ENCODE results near the gene TBCE.

Gene TBCE

GRCh38 chr1:235367000-235367908 lies at the start of gene TBCE:
Gene TBCE (plus strand): TSS chr1:235367427. CDS start chr1:235380050, 12,623 bp downstream.
- DNase-seq, result peak; percentile 100

GRCh38 chr1:235319255-235319654 lies 48.0 kb upstream of the TBCE start:
- DNase-seq, result no peak

DNA sequence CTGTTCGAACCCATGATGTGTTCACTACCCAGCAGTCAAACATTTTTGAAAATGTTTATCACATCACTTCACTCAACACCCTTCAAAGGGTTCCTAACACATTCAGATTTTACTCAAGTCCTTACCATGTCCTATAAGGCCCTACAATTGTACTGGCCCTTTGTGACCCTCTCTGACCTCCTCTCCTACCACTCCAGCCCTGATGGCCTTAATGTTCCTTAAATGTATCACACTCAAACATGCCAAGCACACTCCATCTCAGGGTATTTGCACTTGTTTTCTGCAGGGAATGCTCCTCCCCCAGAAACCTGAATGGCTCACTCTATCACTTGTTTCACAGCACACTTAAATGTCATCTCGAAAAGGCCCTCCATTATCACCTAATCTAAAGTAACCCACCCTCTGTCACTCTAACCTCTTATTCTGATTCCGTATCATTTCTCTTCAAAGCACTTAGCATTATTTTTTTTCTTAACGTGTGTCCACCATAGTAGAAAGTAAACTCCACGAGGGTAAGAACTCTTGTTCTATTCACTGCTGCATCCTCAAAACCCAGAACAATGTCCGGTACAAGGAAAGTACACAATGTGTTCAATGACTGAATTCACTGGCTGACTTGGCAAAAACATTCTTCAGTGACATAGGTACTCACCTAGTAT lies 46.6 kb upstream of the TBCE start:
- no peak for DNase-seq

- no peak for DNase-seq
These were observed 42.9 kb upstream of the TBCE start for GRCh38 chr1:235324296-235324695.

DNA sequence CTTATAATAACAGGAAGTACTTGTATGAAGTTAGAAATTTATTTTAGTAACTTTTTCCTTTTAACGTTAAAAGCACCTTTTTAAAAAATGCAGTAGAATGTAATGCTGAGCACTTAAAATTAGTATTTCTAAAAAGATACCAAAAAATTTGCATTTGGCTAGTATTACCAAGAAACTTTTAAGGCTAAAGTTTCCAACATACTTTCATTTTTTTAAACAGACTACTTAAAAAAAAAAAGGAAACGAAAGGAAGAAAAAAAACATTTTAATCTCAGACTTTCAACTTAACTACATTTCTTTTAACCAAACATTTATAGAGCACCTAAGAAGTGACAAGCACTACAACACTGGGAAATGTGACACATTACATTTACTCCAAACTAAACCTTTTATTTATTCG lies 42.1 kb upstream of the TBCE start:
- no peak for DNase-seq

- DNase-seq, result no peak
These were observed 41.4 kb upstream of the TBCE start for GRCh38 chr1:235325854-235326253.

GRCh38 chr1:235326719-235327558 lies 40.3 kb upstream of the TBCE start:
- DNase-seq, result peak; percentile 62

DNA sequence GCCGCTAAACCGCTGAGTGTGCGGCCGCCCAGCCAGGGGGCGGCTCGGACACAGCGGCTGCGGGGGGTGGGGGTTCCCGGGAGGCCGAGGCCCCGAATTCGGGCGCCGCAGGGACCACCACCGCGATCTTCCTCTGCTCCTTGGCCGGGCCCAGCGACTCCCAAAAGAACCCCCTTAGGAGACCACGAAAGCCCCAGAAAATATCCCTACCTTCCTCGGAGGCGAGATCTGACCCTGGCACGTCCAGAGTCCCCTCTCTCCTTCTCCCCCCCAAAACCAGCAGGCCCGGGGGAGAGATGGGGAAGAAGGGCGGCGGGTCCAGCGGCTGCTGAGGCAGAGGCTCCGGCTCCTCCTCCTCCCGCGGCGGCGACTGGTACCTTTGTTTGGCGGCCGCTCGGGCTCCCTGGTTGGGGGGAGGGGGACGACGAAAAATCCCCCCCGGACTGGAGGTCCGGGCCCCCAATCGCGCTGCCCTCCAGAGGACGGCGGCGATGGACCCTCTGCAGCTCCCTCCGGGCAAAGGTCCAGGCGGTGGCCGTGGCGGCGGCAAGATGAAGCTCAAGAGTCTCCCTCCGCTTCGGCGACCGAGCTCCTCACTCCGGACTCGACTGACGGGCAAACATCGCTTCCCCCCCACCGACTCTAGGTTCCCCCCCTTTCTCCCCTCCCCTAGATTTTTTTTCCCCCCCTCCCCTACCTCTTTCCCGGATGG lies 39.5 kb upstream of the TBCE start, which contains the start of gene ARID4B:
ARID4B (minus strand) TSS at position 621 of the 712 bp plus-strand sequence. CDS start 1,260 bp downstream, outside the sequence.
- DNase-seq, result peak; percentile 87

GRCh38 chr1:235328271-235329138 lies 38.7 kb upstream of the TBCE start, which contains the start of gene GGPS1:
Gene GGPS1 (plus strand): TSS chr1:235328570. CDS start chr1:235335265, 6,695 bp downstream.
- peak; percentile 100 for DNase-seq

DNA sequence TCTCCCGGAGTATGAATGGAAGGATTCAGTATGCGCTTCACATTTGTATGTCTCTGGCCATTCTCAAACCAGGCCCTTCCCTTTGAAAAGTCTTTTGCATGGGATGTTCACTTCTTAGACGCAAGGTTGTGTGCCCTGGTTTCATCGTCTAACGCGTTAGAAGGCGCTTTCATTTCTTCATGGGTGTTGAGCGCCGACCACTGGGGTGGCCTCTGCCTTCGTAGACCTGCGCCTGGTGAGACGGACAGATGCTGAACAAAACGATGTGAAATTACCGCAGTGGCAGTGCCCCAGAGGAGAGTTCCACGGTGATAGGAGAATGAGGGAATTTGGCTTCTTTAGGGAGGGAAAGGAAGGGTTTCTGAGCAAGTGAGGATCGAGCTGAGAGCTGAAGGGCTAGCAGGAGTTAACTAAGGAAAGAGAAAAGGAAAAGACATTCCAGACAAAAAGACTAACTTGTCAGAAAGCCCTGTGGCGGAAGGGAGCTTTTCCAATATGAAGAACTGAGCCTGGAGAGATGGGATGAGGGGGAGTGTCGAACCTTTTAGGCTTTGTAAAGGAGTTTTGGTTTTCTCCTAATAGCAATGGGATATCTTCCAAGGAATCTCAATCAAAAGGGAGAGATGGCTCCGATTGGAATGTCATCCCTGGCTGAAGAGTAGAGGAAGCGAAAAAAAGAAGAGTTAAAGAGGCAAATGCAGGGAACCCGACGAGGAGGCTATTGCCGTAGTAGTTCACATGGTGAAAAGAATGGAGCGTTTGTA lies 37.9 kb upstream of the TBCE start:
- peak; percentile 76 for DNase-seq

GRCh38 chr1:235330918-235331285 lies 36.3 kb upstream of the TBCE start:
- no peak for DNase-seq

- no peak for DNase-seq
These were observed 35.8 kb upstream of the TBCE start for GRCh38 chr1:235331401-235331800.

- no peak for DNase-seq
These were observed 30.3 kb upstream of the TBCE start for GRCh38 chr1:235336903-235337302.

DNA sequence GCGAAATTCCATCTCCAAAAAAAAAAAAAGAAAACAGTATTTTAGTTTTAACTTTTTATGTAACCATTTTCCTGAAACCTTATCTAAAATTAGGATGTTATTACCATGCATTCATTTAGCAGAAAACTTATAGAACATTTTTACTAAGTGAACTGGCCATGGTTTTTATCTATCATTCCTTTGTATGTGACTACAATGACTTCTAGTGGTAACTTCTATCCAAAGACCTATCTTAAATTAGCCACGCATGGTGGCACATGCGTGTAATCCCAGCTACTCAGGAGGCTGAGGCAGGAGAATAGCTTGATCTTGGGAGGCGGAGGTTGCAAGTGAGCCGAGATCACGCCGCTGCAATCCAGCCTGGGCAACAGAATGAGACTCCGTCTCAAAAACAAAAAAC lies 27.5 kb upstream of the TBCE start:
- DNase-seq, result no peak

DNA sequence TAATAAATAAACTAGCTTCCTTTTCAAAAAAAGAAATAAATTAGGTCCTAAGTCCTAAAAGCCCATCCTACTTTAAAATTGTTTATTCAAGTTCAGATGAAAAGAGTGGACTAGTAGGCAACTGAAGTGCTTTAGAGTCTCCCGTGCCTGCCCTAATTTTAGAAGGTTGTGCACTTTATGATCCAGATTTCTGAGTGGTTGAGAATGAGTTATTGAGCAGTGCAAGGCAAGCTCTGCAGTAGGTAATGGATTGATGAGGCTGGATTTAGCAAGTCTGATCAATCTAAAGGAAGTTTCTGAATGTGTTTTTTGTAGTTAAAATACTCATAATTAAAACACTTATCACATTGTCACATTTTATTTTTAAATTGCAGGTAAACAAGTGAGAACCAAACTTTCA lies 25.9 kb upstream of the TBCE start:
- DNase-seq, result no peak

DNA sequence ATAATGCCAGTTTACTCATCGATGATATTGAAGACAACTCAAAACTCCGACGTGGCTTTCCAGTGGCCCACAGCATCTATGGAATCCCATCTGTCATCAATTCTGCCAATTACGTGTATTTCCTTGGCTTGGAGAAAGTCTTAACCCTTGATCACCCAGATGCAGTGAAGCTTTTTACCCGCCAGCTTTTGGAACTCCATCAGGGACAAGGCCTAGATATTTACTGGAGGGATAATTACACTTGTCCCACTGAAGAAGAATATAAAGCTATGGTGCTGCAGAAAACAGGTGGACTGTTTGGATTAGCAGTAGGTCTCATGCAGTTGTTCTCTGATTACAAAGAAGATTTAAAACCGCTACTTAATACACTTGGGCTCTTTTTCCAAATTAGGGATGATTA lies 25.2 kb upstream of the TBCE start:
- DNase-seq, result peak; percentile 98

DNA sequence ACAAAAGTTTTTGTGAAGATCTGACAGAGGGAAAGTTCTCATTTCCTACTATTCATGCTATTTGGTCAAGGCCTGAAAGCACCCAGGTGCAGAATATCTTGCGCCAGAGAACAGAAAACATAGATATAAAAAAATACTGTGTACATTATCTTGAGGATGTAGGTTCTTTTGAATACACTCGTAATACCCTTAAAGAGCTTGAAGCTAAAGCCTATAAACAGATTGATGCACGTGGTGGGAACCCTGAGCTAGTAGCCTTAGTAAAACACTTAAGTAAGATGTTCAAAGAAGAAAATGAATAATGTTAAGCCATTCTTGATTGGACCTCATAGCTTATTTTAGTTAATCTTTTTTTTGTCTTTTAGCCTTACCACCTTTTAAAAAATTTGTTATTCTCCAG lies 24.8 kb upstream of the TBCE start:
- DNase-seq, result peak; percentile 96

DNA sequence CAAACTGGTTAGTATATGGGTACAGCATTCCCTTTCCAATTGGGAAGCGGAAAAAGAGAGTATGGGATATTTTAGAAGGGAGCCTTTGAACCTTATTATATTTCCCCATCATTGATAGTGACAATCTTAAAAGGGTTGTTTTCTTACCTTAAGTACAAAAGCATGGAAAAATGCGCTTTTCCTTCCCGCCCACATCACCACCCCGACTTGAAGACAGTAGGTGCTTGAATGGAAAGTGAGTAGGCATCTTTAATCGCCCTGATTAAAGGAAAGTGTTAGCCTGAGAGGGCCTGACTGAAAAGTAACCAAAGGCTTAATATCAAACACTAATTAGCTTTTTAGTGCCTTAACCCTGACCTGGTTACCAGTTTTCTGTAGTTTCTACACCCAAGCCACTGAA lies 23.5 kb upstream of the TBCE start:
- DNase-seq, result peak; percentile 59

DNA sequence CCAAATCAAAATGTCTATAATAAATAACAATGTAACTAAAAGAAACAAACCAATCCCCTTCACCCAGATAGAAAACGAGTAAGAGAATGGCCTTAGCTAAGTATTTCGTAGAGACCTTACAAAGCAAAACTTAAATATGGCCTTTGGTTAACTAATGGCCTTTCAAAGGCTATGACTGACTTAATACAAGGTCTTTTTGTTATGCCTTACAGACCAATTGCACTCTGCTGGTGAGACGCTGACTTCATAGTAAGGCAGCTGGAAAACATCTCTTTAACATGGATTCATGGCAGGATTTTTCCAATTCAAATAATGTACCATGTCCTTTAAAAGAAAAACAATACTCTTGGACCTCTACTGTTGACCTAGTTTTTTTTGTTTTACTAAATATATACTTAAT lies 15.8 kb upstream of the TBCE start:
- no peak for DNase-seq

DNA sequence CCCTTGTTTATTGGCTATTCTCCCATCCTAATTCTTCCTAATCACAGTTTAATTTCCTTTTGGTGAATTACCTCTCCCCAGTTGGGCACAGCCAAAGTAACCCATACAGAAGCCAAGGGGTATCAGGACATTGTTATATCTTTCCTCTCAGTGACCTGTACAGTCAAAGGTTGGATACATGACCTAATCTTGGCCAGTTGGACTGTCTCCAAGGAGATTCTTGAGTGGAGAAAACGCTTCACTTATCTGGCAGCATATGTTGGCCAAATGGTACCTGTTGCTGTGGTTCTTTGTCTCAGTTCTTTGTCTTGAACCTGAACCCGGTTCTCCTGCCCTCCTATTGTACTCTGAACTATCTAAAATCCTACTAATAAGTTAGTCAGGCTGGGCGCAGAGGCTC lies 15.3 kb upstream of the TBCE start:
- DNase-seq, result peak; percentile 22

Measured in NCI-H82 (cell line).